MG63 (cell line): ENCODE measurements around the gene IQCE. TPM values are rescaled to one million over a fixed set of nuclear protein-coding genes. Genes with fewer than 3 reads are reported as not detected.
A peak's percentile ranks its signal among the peaks of the same experiment; 100 is the strongest.
"Not testable (repeated sequence)": the region's sequence is repeated elsewhere in the genome, so short reads cannot be mapped to it uniquely, and the experiment has no call there.

Source experiments
- DNase-seq: peaks from one replicate; pipeline ENCODE4 v3.0.0-alpha.2; 2020
- H3K27me3 ChIP-seq: fragments of 250-450 bp; sonication (Bioruptor Pico); 2 replicates; pipeline ENCODE4 v1.5.1; 2020; ENCODE audit warnings: mild to moderate bottlenecking, moderate library complexity
- H3K36me3 ChIP-seq: fragments of 250-450 bp; sonication (Bioruptor Pico); 2 replicates; pipeline ENCODE4 v1.5.1; 2020; ENCODE audit warnings: mild to moderate bottlenecking, moderate library complexity
- H3K4me3 ChIP-seq: fragments of 250-450 bp; sonication (Bioruptor Pico); 2 replicates; pipeline ENCODE4 v1.5.1; 2020; ENCODE audit warnings: mild to moderate bottlenecking, moderate library complexity
- H3K9me3 ChIP-seq: fragments of 250-450 bp; sonication (Bioruptor Pico); 2 replicates; pipeline ENCODE4 v1.5.1; 2020; ENCODE audit warnings: mild to moderate bottlenecking, moderate library complexity
- total RNA-seq: library from RNA; depleted of rRNA; stranded (reverse); fragments of >200 nt; shearing (Covaris generic); gene quantifications from 2 replicates; pipeline ENCODE4 v1.2.3, GENCODE V29; 2014; ENCODE audit warnings: low replicate concordance

IQCE gene
- total RNA-seq, 1 experiment from 2014 or later = 18.2 TPM

DNA sequence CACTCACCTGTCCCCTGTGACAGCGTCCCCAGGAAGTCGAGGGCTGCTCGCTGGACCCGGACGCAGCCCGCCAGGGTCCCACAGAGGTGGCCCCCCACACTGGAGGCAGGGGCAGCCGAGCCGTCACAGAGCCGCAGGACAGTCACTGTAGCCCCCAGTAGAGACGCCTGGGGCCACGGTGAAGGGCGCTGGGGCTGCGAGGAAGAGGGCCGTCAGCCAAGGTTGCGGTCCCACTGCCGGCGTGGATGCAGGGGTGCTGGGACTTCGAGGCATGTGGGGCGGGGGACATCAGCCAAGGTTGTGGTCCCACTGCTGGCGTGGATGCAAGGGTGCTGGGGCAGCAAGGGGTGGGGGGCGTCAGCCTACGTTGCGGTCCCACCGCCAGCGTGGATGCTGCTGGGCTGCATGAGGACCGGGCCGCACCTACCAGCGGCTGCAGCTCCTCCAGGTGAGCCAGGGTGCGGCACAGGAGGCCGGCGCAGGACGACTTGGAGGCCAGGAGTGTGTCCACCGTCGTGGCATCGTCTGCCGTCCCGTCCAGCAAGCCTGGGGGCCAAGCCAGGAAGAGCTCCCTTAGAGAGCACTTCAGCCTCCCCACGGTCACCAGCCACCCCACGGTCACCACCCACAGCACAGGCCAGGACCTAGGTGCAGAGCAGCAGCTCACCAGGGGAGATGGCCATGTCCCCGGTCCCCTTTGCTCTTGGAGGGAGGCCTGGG, 17.3 kb upstream of the IQCE start:
- no peak overlapping the region for H3K4me3 ChIP-seq
- no peaks in the 10 kb centered on the region for H3K9me3 ChIP-seq
- no peak for DNase-seq
- no peaks in the 10 kb centered on the region for H3K27me3 ChIP-seq
- H3K36me3 ChIP-seq = peaks cover 23% of the 10 kb centered on the region

GRCh38 chr7:2542011-2542915, 16.5 kb upstream of the IQCE start:
- peaks cover 28% of the 10 kb centered on the region for H3K36me3 ChIP-seq

GRCh38 chr7:2542916-2543871, 15.6 kb upstream of the IQCE start:
- no peaks in the 10 kb centered on the region for H3K9me3 ChIP-seq
- H3K4me3 ChIP-seq = no peak overlapping the region
- no peaks in the 10 kb centered on the region for H3K27me3 ChIP-seq
- no peak for DNase-seq
- H3K36me3 ChIP-seq = peaks cover 34% of the 10 kb centered on the region

More at GRCh38 chr7:2542011-2542915, 16.5 kb upstream of the IQCE start:
- Histone ChIP-seq H3K4me3 (no peak overlapping the region), H3K9me3 (no peaks in the 10 kb centered on the region), H3K27me3 (no peaks in the 10 kb centered on the region)
- no peak for DNase-seq

DNA sequence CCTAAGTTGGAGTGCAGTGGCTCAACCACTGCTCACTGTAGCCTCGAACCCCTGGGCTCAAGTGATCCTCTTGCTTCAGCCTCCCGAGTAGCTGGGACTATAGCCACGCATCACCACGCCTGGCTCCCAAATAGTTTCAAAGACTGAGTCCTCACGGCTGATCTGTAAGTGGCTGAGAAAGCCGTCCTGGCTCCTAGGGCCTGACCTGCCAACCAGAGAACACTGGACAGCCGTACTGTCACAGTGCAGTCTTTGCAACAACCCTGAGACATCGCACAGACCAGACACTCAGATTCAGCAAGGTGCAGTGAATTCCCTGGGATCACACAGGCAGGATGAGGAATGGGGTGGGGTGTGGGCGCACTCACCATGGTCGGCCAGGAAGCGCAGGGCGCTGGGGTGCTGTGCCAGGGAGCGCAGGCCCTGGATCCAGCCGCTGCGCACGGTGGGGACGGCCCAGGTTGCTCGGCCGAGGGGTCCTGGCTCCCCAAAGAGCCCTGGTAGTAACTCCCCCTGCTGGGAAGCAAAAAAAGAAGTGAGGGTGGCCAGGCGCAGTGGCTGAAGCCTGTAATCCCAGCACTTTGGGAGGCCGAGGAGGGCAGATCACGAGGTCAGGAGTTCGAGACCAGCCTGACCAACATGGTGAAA, 14.1 kb upstream of the IQCE start:
- Histone ChIP-seq H3K9me3 (no peaks in the 10 kb centered on the region), H3K4me3 (no peak overlapping the region), H3K27me3 (no peaks in the 10 kb centered on the region), H3K36me3 (peaks cover 41% of the 10 kb centered on the region)
- no peak for DNase-seq

DNA sequence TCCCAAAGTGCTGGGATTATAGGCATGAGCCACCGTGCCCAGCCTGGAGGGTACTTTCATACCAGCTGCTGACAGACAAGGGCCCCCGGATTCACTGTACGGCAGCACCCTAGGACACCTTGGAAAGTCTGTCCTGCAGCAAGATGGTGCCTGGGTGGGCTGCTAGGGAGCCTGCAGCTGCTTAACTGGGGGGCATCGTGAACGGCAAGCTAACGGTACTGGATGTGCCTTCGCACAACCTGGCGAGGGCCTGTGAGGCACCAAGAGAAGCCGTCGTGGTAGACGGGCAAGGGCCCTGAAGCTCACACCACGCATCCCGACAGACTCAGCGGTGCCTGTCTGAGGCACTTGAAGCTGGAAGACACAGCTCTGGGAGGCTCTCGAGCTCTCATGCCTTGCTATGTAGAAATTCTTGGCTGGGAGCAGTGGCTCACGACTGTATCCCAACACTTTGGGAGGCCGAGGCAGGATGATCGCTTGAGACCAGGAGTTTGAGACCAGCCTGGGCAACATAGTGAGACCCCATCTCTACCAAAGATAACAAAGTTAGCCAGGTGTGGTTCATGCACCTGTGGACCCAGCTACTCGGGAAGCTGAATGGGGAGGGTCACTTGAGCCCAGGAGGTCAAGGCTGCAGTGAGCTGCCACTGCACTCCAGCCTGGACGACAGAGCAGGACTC, 12.9 kb upstream of the IQCE start:
- peaks cover 46% of the 10 kb centered on the region for H3K36me3 ChIP-seq
- no peak for DNase-seq

DNA sequence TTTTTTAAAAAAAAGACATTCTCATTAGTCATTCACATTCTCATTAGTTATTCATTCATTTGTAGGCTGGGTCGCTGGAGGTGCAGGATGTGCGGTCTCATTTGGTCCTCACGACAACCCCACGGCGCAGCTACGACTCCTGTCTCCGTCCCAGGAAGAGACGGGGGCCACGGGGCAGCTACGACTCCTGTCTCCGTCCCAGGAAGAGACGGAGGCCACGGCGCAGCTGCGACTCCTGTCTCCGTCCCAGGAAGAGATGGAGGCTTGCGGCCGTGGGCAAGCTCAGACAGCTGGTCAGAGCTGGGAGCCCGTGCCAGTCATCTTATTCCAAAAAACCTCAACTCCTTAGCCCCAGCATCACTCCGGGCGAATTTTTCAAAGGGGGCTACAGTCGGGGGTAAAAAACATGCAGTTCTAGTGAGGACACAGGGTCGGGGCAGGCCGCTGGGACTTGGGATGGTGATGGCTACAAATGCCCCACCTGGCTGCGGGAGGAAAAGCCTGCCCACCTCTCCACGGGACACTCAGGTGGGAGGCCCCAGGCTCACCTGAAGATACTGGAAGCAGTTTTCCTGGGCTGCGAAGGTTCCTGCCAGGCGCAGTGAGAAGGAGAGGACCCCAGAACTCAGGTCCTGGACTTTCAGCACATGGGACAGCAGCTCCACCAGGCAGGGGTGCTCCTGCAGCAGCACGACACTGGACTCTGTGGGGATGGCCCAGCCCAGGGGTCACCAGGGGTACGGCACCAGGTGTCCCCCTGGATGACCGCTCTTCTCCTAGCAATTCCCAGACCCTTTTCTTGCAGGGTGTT, 11.8 kb upstream of the IQCE start:
- Histone ChIP-seq H3K27me3 (no peaks in the 10 kb centered on the region), H3K4me3 (no peak overlapping the region), H3K36me3 (peaks cover 46% of the 10 kb centered on the region), H3K9me3 (no peaks in the 10 kb centered on the region)
- DNase-seq = no peak

More for the DNA sequence above, 12.9 kb upstream of the IQCE start:
- Histone ChIP-seq H3K4me3 (no peak overlapping the region), H3K27me3 (no peaks in the 10 kb centered on the region), H3K9me3 (no peaks in the 10 kb centered on the region)

GRCh38 chr7:2551418-2551817, 7.4 kb upstream of the IQCE start:
- H3K27me3 ChIP-seq = no peaks in the 10 kb centered on the region
- DNase-seq = no peak
- peaks cover 31% of the 10 kb centered on the region for H3K36me3 ChIP-seq
- no peak overlapping the region for H3K4me3 ChIP-seq
- no peaks in the 10 kb centered on the region for H3K9me3 ChIP-seq

- Histone ChIP-seq H3K27me3 (no peaks in the 10 kb centered on the region), H3K4me3 (no peak overlapping the region), H3K9me3 (no peaks in the 10 kb centered on the region), H3K36me3 (peaks cover 20% of the 10 kb centered on the region)
- no peak for DNase-seq
These were observed 5.7 kb upstream of the IQCE start for GRCh38 chr7:2553108-2553507.

GRCh38 chr7:2553831-2554581, 4.8 kb upstream of the IQCE start:
- DNase-seq = no peak
- Histone ChIP-seq H3K36me3 (peaks cover 15% of the 10 kb centered on the region), H3K4me3 (peak overlapping the region; percentile 81), H3K27me3 (no peaks in the 10 kb centered on the region), H3K9me3 (no peaks in the 10 kb centered on the region)

- Histone ChIP-seq H3K9me3 (no peaks in the 10 kb centered on the region), H3K36me3 (peaks cover 10% of the 10 kb centered on the region), H3K27me3 (no peaks in the 10 kb centered on the region), H3K4me3 (peak overlapping the region; percentile 81)
- no peak for DNase-seq
These were observed 4.1 kb upstream of the IQCE start for GRCh38 chr7:2554661-2555111.

DNA sequence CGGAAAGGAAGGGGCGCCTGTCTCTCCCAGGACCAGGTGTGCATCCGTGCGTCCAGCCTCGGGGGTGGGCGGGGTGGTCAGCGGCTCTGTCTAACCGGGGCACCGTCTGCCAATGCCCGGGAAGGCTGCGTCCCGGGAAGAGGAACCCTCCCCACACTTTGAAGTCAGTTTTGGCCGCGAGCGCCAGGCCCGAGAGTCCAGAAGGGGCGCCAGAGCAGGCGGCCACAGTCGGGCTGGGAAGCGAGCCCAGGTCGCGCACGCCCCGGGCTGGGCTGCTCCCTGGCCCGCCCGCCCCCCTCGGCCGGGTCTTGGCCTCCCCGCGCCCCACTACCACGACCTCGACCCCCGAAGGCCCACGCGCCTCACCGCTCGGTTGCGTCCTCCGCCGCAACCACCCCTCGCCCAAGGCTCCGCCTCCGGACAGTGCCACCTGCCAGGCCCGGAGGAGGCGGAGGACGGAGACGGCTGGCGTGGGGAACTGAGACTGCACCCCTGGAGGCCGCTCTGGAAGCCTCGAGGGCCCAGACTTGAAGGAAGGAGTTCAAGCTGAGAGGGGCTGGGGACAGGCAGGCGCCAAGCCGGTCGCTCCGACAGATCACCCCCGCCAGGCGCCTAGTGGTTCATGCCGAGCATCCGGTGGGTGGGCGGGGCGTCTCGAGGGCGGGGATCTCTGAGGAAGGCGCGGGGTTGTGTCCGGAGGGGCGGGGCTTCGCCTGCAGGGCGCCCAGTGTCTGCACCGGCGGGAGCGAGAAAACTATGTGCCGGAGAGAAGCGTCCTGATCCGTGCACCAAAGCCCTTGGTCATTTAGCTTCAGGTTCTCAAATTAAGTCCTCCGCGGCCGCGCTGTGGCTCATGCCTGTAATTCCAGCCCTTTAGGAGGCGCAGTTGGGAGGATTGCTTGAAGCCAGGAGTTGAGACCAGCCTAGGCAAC, 3.4 kb upstream of the IQCE start, which contains the start of gene BRAT1:
Gene BRAT1, minus strand, starts transcription at position 404 of the 932 bp plus-strand sequence. CDS start 1,093 bp downstream, outside the sequence.
- Histone ChIP-seq H3K4me3 (peak within 1 kb of the TSS; percentile 81), H3K9me3 (no peaks in the 10 kb centered on the region), H3K27me3 (no peaks in the 10 kb centered on the region), H3K36me3 (peaks cover 9% of the 10 kb centered on the region)
- peak; percentile 96 for DNase-seq

DNA sequence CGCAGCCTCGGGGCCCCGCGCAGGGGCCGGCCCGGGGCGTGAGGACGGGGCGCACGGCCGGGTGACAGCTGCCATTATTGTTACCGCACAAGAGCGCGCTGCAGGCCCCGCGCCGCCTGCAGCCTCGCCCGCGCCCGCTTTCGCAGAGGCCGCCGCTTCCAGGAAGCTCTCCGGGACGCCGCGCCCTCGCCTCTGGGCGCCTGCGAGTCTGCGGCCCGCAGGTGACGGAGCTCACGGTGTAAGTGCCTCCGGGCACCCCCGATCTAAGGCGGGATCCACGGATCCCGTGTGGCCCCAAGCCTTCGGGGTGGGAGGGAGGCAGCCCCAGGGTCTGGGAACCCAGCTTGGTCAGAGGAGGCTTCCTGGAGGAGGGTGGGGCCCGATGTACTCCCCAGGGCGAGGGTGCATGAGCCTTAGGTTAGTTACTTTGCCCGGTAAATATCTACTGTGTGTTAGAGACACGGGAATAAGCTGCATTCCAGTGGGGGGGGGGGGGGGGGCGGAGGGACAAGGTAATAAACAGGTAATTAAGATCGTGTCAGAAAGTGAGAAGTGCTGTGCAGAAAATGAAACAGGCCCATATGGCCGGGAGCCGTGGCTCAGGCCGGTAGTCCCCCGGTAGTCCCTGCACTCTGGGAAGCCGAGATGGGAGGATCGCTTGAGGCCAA, 638 bp downstream of the IQCE start:
- Histone ChIP-seq H3K4me3 (peak overlapping the region; percentile 79), H3K9me3 (no peaks in the 10 kb centered on the region), H3K27me3 (no peaks in the 10 kb centered on the region), H3K36me3 (0 out of 2 replicates have a peak, but pooled peaks cover 2% of the 10 kb centered on the region)
- DNase-seq = no peak

DNA sequence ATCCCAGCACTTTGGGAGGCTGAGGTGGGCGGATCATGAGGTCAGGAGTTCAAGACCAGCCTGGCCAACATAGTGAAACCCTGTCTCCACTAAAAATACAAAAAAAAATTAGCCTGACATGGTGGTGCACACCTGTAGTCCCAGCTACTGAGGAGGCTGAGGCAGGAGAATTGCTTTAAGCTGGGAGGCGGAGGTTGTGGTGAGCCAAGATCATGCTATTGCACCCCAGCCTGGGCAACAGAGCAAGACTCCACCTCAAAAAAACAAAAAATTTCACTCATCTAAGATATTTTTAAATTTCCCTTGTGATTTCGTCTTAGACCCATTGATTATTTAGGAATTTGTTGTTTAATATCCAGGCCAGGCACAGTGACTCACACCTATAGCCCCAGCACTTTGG, 5.2 kb downstream of the IQCE start:
- not testable (repeated sequence) for H3K36me3 ChIP-seq, DNase-seq, H3K4me3 ChIP-seq, H3K9me3 ChIP-seq, H3K27me3 ChIP-seq
